ENCODE measurements around the gene THAP4. TPM values are rescaled to one million over a fixed set of nuclear protein-coding genes. Genes with fewer than 3 reads are reported as not detected.

Gene THAP4
- total and polyA plus RNA-seq, 2 of the 13 experiments (the other 11 are each of a cell fraction or from before 2014, with no cell fraction given), result 59.7 to 75.7 TPM

- TF ChIP-seq AHR (CRISPR knock-in tag; IDR thresholded peaks at IDR 0.05), result 0 out of 2 replicates have a peak, but pooled peaks have one; percentile 61
- peak; percentile 65; the same call in 1 of the 2 replicates for TF ChIP-seq HNF1B (CRISPR knock-in tag; IDR thresholded peaks at IDR 0.05)
- TF ChIP-seq CREB1 (IDR thresholded peaks at IDR 0.05), result no peak
- no peak for TF ChIP-seq CREB1 (CRISPR knock-in tag; IDR thresholded peaks at IDR 0.05)
- TF ChIP-seq MLX (CRISPR knock-in tag; IDR thresholded peaks at IDR 0.05), result no peak
- TF ChIP-seq CBX2 (IDR thresholded peaks at IDR 0.05; ENCODE audit: low read depth, low read length), result no peak
- 0 out of 2 replicates have a peak, but pooled peaks have one; percentile 6 for TF ChIP-seq CBX2 (CRISPR knock-in tag; IDR thresholded peaks at IDR 0.05; ENCODE audit: low read depth)
- TF ChIP-seq KLF6 (CRISPR knock-in tag; IDR thresholded peaks at IDR 0.05), result no peak
- no peak for TF ChIP-seq U2AF2 (IDR thresholded peaks at IDR 0.05; ENCODE audit: low read depth, low read length)
- no peak for TF ChIP-seq MNT (IDR thresholded peaks at IDR 0.05)
- TF ChIP-seq ETV5 (CRISPR knock-in tag; IDR thresholded peaks at IDR 0.05; ENCODE audit: borderline replicate concordance), result peak; percentile 13; the same call in 1 of the 2 replicates
- no peak for TF ChIP-seq SOX6 (IDR thresholded peaks at IDR 0.05)
- peak; percentile 33 for TF ChIP-seq SOX6 (CRISPR knock-in tag; IDR thresholded peaks at IDR 0.05)
- no peak for TF ChIP-seq ZNF264 (CRISPR knock-in tag; IDR thresholded peaks at IDR 0.05)
- TF ChIP-seq SALL1 (CRISPR knock-in tag; IDR thresholded peaks at IDR 0.05), result no peak; the same call in none of the 2 replicates
- TF ChIP-seq ZIK1 (CRISPR knock-in tag; IDR thresholded peaks at IDR 0.05; ENCODE audit: borderline replicate concordance, low read depth), result peak; percentile 81; the same call in 1 of the 2 replicates
- TF ChIP-seq CEBPB (IDR thresholded peaks at IDR 0.05; ENCODE audit: borderline replicate concordance, low read depth, low read length), result no peak
- TF ChIP-seq NR2C2 (CRISPR knock-in tag; IDR thresholded peaks at IDR 0.05; ENCODE audit: borderline replicate concordance), result no peak
- TF ChIP-seq SNAI1 (CRISPR knock-in tag; IDR thresholded peaks at IDR 0.05; ENCODE audit: borderline replicate concordance), result 0 out of 2 replicates have a peak, but pooled peaks have one; percentile 22
- no peak; the same call in 1 of the 2 replicates for TF ChIP-seq ZSCAN9 (CRISPR knock-in tag; IDR thresholded peaks at IDR 0.05; ENCODE audit: borderline replicate concordance)
- TF ChIP-seq DZIP1 (CRISPR knock-in tag; IDR thresholded peaks at IDR 0.05), result no peak
- no peak for TF ChIP-seq ZBTB7B (CRISPR knock-in tag; IDR thresholded peaks at IDR 0.05)
- no peak for TF ChIP-seq MIER2 (CRISPR knock-in tag; IDR thresholded peaks at IDR 0.05)
- TF ChIP-seq MYPOP (CRISPR knock-in tag; IDR thresholded peaks at IDR 0.05), result no peak
Measured at GRCh38 chr2:241551998-241552737, 84.8 kb downstream of the THAP4 start (continued).
